NB4 (cell line): Measurements from ENCODE around the gene SDK2.

Experiments
- DNase-seq: peaks from one replicate; pipeline ENCODE4 v3.0.0; 2010; ENCODE audit warnings: low read depth
- H3K4me3 ChIP-seq: one replicate; pipeline ENCODE4 v1.5.1; 2011; ENCODE audit warnings: mild to moderate bottlenecking, low read depth, low read length, moderate library complexity
- MYC ChIP-seq: IDR thresholded peaks from 2 replicates; pipeline ENCODE4 v1.6.1; 2011; ENCODE audit warnings: low read depth, low read length
- POLR2A ChIP-seq: IDR thresholded peaks from 2 replicates; pipeline ENCODE4 v1.6.1; 2011; ENCODE audit warnings: mild to moderate bottlenecking; ENCODE audit not compliant: insufficient read length; ENCODE audit errors: extremely low read depth
- TF ChIP-seq, protein P1 (sequence below): IDR thresholded peaks from 2 replicates; pipeline ENCODE4 v1.6.1; 2011; ENCODE audit warnings: low read depth, low read length
- TF ChIP-seq, protein P2 (sequence below): IDR thresholded peaks from one replicate; pipeline ENCODE4 v1.5.1; 2012; ENCODE audit warnings: low read depth, low read length

The SDK2 gene

DNA sequence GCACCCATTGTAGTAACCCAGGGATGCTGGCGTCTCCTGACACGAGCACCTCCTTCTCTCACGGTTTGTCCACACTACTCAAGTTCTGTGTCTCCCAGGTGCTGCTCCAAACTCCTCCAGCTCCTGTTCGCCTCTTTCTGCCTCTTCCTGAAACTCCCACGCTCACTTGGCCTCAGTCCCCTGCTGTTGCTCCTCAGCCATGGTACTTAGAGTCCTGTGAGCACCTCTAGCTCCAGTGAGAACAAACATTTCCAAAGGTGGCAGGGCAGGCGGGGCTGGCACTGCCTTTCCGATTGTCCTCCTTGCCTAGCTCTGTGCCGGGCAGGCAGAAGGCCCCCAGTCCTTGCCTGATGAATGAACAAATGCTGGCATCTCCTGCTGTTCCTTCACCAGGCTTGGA, 146.1 kb downstream of the SDK2 start:
- no peak overlapping the region for H3K4me3 ChIP-seq
- DNase-seq = no peak
- TF ChIP-seq, protein P1, sequence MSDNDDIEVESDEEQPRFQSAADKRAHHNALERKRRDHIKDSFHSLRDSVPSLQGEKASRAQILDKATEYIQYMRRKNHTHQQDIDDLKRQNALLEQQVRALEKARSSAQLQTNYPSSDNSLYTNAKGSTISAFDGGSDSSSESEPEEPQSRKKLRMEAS = no peak
- TF ChIP-seq MYC = no peak

DNA sequence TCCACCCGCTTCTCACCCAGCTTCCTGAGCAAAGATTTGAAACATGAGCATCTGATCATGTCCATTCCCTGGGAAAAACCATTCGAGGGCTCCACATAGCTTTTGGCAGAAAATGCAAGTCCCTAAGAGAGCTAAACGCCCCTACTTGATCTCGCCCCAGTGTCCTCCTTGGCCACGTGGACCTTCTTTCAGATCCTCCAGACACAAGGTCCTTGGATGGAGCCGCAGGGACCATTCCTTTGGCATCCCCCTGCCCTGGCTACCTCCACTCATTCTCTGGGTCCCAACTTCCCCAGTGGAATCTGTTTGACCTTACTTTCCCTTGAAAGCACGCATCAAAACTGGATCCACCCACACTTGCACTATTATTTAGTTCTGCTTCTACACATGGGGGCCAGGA, 146.5 kb downstream of the SDK2 start:
- no peak overlapping the region for H3K4me3 ChIP-seq
- TF ChIP-seq, protein P1 = no peak
- TF ChIP-seq MYC (no peak), POLR2A (no peak)
- TF ChIP-seq, protein P2, sequence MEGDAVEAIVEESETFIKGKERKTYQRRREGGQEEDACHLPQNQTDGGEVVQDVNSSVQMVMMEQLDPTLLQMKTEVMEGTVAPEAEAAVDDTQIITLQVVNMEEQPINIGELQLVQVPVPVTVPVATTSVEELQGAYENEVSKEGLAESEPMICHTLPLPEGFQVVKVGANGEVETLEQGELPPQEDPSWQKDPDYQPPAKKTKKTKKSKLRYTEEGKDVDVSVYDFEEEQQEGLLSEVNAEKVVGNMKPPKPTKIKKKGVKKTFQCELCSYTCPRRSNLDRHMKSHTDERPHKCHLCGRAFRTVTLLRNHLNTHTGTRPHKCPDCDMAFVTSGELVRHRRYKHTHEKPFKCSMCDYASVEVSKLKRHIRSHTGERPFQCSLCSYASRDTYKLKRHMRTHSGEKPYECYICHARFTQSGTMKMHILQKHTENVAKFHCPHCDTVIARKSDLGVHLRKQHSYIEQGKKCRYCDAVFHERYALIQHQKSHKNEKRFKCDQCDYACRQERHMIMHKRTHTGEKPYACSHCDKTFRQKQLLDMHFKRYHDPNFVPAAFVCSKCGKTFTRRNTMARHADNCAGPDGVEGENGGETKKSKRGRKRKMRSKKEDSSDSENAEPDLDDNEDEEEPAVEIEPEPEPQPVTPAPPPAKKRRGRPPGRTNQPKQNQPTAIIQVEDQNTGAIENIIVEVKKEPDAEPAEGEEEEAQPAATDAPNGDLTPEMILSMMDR = no peak
- DNase-seq = no peak

DNA sequence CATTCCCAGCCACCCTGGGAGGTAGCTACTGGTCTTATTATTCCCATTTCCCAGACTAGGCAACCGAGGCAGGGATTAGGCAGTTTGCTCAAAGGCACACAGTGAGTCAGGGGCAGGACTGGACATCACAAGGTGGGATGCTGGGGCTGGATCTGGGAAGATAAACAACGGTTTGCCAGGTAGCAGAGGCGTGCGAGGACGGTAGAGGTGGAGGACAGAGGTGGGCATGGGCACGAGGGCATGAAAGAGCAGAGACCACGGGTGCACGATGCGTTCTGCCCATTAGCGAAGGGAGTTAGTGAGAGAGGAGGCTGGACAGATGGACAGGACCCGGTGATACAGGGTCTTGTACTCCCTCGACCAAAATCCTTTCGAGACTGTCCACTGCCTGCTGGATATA, 148.0 kb downstream of the SDK2 start:
- H3K4me3 ChIP-seq = no peak overlapping the region
- no peak for TF ChIP-seq POLR2A
- TF ChIP-seq, protein P1 = no peak
- no peak for TF ChIP-seq MYC
- TF ChIP-seq, protein P2 = no peak
- DNase-seq = no peak

DNA sequence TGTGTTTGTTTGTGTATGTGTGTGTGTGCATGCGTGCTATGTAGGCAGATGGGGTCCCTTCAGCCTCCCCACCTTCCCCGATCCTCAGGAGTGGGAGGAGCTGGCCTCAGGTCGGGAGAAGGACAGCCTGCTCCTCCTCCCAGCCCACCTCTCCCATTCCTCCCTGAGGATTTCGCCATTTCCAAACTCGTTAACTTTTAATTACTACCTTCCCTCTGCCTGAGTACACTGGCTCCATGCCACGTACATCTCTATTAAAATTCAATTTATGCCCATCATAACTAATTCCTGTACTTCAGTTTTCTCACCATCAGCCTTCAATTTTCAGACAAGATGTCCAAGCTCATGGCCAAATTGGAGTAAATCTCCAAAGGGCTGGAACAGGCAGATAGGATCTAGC, 148.6 kb downstream of the SDK2 start:
- no peak for DNase-seq
- H3K4me3 ChIP-seq = no peak overlapping the region
- TF ChIP-seq, protein P2 = no peak
- TF ChIP-seq, protein P1 = no peak
- TF ChIP-seq POLR2A = no peak
- TF ChIP-seq MYC = no peak

DNA sequence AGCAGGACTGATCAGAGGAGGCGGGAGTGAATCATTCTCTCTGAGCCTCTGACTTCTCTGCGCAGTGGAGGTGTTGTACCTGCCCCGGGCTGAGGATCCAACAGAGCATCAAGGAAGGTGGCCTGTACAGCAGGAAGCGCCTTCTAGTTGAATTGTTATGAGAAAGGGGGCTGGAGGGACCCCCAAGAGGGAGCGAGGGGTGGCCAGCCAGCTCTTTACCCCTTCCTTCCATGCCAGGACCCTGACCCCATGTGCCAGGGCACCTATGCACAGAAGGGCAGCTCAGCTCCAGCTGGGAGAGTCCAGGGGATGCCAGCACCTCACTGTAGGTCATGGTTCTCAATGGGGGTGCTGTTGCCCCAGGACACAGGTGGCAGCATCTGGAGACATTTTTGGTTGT, 149.3 kb downstream of the SDK2 start:
- DNase-seq = no peak
- TF ChIP-seq, protein P1 = no peak
- TF ChIP-seq, protein P2 = no peak
- TF ChIP-seq MYC (no peak), POLR2A (no peak)
- no peak overlapping the region for H3K4me3 ChIP-seq

DNA sequence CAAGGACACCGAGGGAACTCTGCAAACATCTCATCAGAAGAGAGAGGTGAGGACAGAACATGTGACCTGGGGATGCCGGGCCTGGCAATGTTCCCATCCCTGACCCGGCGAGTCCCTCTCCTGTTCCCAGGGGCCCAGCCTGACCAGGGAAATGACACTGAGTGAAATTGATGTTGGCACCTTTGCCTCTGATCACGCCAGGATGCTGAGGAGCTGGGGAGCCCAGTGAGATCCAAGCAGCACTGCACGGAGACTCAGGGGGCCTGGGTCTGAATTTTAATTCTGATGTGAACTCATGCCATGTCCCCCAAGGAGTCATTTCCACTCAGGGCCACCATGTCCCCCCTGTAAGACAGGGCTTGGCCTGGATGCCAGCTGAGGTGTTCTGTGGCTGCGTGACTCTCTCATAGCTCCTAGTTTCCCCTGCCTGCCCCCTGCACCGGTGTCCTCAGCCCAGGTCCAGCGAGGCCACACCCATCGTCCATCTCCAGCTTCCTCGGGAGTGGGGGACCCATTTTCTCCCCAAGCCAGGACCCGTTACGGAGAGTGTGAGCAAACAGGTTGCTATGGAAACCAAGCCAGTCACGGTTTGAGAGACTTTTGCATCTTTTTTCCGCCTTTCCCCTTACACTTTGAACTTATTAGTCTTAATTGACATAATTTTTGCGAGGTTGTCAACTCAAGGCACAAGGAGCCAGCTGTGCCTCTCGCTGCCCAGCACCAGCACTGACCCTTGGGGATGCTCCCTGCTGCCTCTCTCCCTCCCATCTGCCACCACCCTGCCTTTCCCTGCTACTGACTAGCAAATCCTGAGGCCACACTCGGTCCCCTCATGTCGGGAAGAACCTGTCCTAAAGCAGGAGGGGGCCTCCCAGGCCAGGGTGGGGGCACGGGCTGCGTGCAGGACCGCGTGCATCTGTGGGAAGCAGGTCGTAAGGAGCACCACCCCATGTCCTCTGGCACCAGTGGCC, 150.0 kb downstream of the SDK2 start:
- TF ChIP-seq, protein P2 = no peak
- TF ChIP-seq POLR2A (no peak), MYC (no peak)
- TF ChIP-seq, protein P1 = no peak
- H3K4me3 ChIP-seq = no peak overlapping the region
- no peak for DNase-seq
